SK-N-SH (cell line): ENCODE measurements around the gene MAX. TPM values are rescaled to one million over a fixed set of nuclear protein-coding genes. Genes with fewer than 3 reads are reported as not detected.

Source experiments
- CTCF ChIA-PET: fragments of 300-600, 350-600 bp; formaldehyde crosslinking; extraction: SDS; loops from one replicate; lab custom pipeline; 2021; lab: Yijun Ruan, JAX
- POLR2A ChIA-PET: fragments of 350-600 bp; sonication (Branson Sonifier 250); formaldehyde crosslinking; extraction: SDS; loops from one replicate; lab custom pipeline; 2020; ENCODE audit warnings: antibody characterized with exemption, inconsistent platforms; lab: Yijun Ruan, JAX
- DNase-seq: peaks from one replicate; pipeline ENCODE4 v3.0.0; 2012
- H2AFZ ChIP-seq: fragments of 200-600 bp; sonication (generic); 2 replicates; pipeline ENCODE4 v1.8.1; 2016; ENCODE audit warnings: antibody characterized with exemption, mild to moderate bottlenecking, low read depth
- H3F3A ChIP-seq: fragments of 200-600 bp; sonication (generic); replicated peaks from 2 replicates; pipeline ENCODE3; 2016; ENCODE audit warnings: antibody characterized with exemption, mild to moderate bottlenecking; ENCODE audit not compliant: insufficient read depth
- H3K27ac ChIP-seq, 2 experiments: fragments of 200-500 bp in 1 of 2; fragments of 200-600 bp in 1 of 2; sonication (Bioruptor generic) in 1 of 2; sonication (generic), shearing (Covaris generic) in 1 of 2; 2 replicates each; pipeline versions ENCODE4 v1.5.1 to v1.6.1; 2014 to 2016; ENCODE audit warnings: low read depth in 2 of 2, inconsistent platforms in 1 of 2, low read length in 1 of 2, mild to moderate bottlenecking in 1 of 2, mixed read lengths in 1 of 2
- H3K27me3 ChIP-seq: fragments of 200-600 bp; sonication (generic), shearing (Covaris generic); 2 replicates; pipeline ENCODE4 v1.6.1; 2016; ENCODE audit warnings: mixed run types; ENCODE audit not compliant: insufficient read depth
- H3K36me3 ChIP-seq, 2 experiments: fragments of 200-500 bp in 1 of 2; fragments of 200-600 bp in 1 of 2; sonication (Bioruptor generic) in 1 of 2; sonication (generic) in 1 of 2; replicated peaks in 1 of 2; 2 replicates each; pipeline versions ENCODE3 to v1.5.1; 2014 to 2016; ENCODE audit warnings: low read length in 1 of 2, mild to moderate bottlenecking in 1 of 2; ENCODE audit not compliant: insufficient read depth in 2 of 2, control insufficient read depth in 1 of 2
- H3K4me1 ChIP-seq, 2 experiments: fragments of 200-500 bp in 1 of 2; fragments of 200-600 bp in 1 of 2; sonication (Bioruptor generic) in 1 of 2; sonication (generic), shearing (Covaris generic) in 1 of 2; 2 replicates each; pipeline versions ENCODE4 v1.5.1 to v1.6.1; 2014 to 2016; ENCODE audit warnings: low read depth in 1 of 2, low read length in 1 of 2, mixed run types in 1 of 2; ENCODE audit not compliant: insufficient read depth in 2 of 2, control insufficient read depth in 1 of 2
- H3K4me2 ChIP-seq: fragments of 200-600 bp; sonication (generic), shearing (Covaris generic); 2 replicates; pipeline ENCODE4 v1.6.1; 2017; ENCODE audit warnings: mixed run types
- H3K4me3 ChIP-seq, 2 experiments: fragments of 200-500 bp in 1 of 2; fragments of 200-600 bp in 1 of 2; sonication (Bioruptor generic) in 1 of 2; sonication (generic), shearing (Covaris generic) in 1 of 2; 2 replicates each; pipeline versions ENCODE4 v1.5.1 to v1.8.1; 2014 to 2016; ENCODE audit warnings: low read depth in 2 of 2, inconsistent platforms in 1 of 2, low read length in 1 of 2, mild to moderate bottlenecking in 1 of 2, mixed read lengths in 1 of 2, moderate library complexity in 1 of 2
- H3K79me2 ChIP-seq: fragments of 200-600 bp; sonication (generic); 2 replicates; pipeline ENCODE4 v1.8.1; 2017; ENCODE audit warnings: mild to moderate bottlenecking; ENCODE audit not compliant: insufficient read depth
- H3K9ac ChIP-seq: fragments of 200-600 bp; sonication (generic); 2 replicates; pipeline ENCODE4 v1.6.1; 2017; ENCODE audit warnings: mixed run types
- H3K9me2 ChIP-seq: fragments of 200-600 bp; sonication (generic); 2 replicates; pipeline ENCODE4 v1.6.1; 2017; ENCODE audit warnings: mixed run types
- H3K9me3 ChIP-seq: fragments of 200-600 bp; sonication (generic); 2 replicates; pipeline ENCODE4 v1.6.1; 2017; ENCODE audit warnings: mixed run types, mild to moderate bottlenecking, moderate library complexity
- H4K20me1 ChIP-seq: fragments of 200-600 bp; sonication (generic); 2 replicates; pipeline ENCODE4 v1.6.1; 2017; ENCODE audit warnings: mild to moderate bottlenecking, mixed run types; ENCODE audit not compliant: insufficient read depth
- ELF1 ChIP-seq: IDR thresholded peaks from 2 replicates; pipeline ENCODE4 v1.4.0; 2012
- EP300 ChIP-seq, 2 experiments: IDR thresholded peaks; 2 replicates each; pipeline versions ENCODE4 v1.4.0 to v1.6.1; 2012; ENCODE audit warnings: borderline replicate concordance in 1 of 2, low read depth in 1 of 2, low read length in 1 of 2
- EZH2phosphoT487 ChIP-seq: fragments of 200-600 bp; sonication (generic); IDR thresholded peaks from 2 replicates; pipeline ENCODE4 v1.6.1; 2017; ENCODE audit warnings: low read depth, mixed run types, mild to moderate bottlenecking, antibody characterized with exemption, moderate library complexity, borderline replicate concordance
- FOXJ3 ChIP-seq: sonication (generic); formaldehyde crosslinking; IDR thresholded peaks from 2 replicates; pipeline ENCODE4 v1.5.1; 2020; ENCODE audit warnings: mild to moderate bottlenecking, missing genetic modification reagents
- GATA2 ChIP-seq: sonication (generic); formaldehyde crosslinking; IDR thresholded peaks from 2 replicates; pipeline ENCODE4 v1.5.0; 2020; ENCODE audit warnings: mild to moderate bottlenecking, missing genetic modification reagents
- JUND ChIP-seq: IDR thresholded peaks from 2 replicates; pipeline ENCODE4 v1.4.0; 2012
- MEF2A ChIP-seq: IDR thresholded peaks from 2 replicates; pipeline ENCODE4 v1.4.0; 2012; ENCODE audit warnings: low read depth, borderline replicate concordance
- NFIC ChIP-seq: IDR thresholded peaks from 2 replicates; pipeline ENCODE4 v1.4.0; 2012; ENCODE audit warnings: borderline replicate concordance
- POLR2AphosphoS5 ChIP-seq: IDR thresholded peaks from 2 replicates; pipeline ENCODE4 v1.6.1; 2012; ENCODE audit warnings: low read depth, low read length
- RCOR1 ChIP-seq: fragments of 150-350 bp; IDR thresholded peaks from 2 replicates; pipeline ENCODE4 v1.6.1; 2017; ENCODE audit warnings: antibody characterized with exemption, low read length
- RXRA ChIP-seq: IDR thresholded peaks from 2 replicates; pipeline ENCODE4 v1.4.0; 2012; ENCODE audit warnings: low read depth, mild to moderate bottlenecking, borderline replicate concordance
- SIN3A ChIP-seq: IDR thresholded peaks from 2 replicates; pipeline ENCODE4 v1.6.1; 2012; ENCODE audit warnings: low read depth, mild to moderate bottlenecking, low read length, moderate library complexity, borderline replicate concordance
- TAF1 ChIP-seq: IDR thresholded peaks from 2 replicates; pipeline ENCODE4 v1.6.1; 2012; ENCODE audit warnings: low read depth, mild to moderate bottlenecking, low read length, moderate library complexity, borderline replicate concordance
- YY1 ChIP-seq: IDR thresholded peaks from 2 replicates; pipeline ENCODE4 v1.4.0; 2012; ENCODE audit warnings: low read depth, mild to moderate bottlenecking
- WGBS: methylation state at CpG from one replicate; pipeline ENCODE4 v1.1.6; 2017; ENCODE audit warnings: low lambda C conversion rate; 5-methylcytosine and 5-hydroxymethylcytosine counted together
- polyA plus RNA-seq, 3 experiments: library from polyadenylated mRNA; depleted of rRNA; stranded (reverse); fragments of >200 nt; gene quantifications; 2 replicates each; pipeline ENCODE4 v1.2.3, GENCODE V29; 2012
- TF ChIP-seq, protein P1 (sequence below): fragments of 150-350 bp; IDR thresholded peaks from 2 replicates; pipeline ENCODE4 v1.6.1; 2017; ENCODE audit warnings: antibody characterized with exemption, low read length, low read depth, borderline replicate concordance
- TF ChIP-seq, protein P2 (sequence below): IDR thresholded peaks from 2 replicates; pipeline ENCODE4 v1.4.0; 2012; ENCODE audit warnings: low read depth, borderline replicate concordance
- TF ChIP-seq, protein P3 (sequence below): IDR thresholded peaks from 2 replicates; pipeline ENCODE4 v1.4.0; 2012; ENCODE audit warnings: low read depth
- TF ChIP-seq, protein P4 (sequence below): IDR thresholded peaks from 2 replicates; pipeline ENCODE4 v1.4.0; 2012; ENCODE audit warnings: low read depth, borderline replicate concordance

MAX gene
- polyA plus RNA-seq, 1 of the 3 experiments (the other 2 are of a cell fraction): 103 TPM

DNA sequence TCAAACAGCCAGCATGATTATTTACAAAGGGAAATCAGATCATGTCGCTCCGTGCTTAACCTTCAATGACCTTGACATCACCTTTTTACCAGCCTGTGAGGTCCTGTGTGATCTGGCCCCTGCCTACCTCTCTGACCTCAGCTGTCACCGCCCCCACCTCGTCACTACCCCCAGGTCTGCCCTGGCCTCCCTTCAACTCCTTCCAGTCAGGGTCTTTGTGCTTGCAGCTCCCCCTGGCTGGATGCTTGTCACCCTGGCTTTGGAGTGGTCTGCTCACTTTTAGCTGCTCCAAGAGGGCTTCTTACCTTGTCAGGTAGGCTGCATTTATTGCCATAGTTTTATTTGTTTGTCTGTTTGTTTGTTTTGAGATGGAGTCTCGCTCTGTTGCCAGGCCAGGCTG lies 8.2 kb upstream of the MAX start:
- POLR2A ChIA-PET: no interaction called here
- Histone ChIP-seq H3K4me2 (no peak overlapping the region), H3K27ac (no peak overlapping the region), H3K27me3 (no peaks in the 10 kb centered on the region), H3K4me1 (no peaks in the 10 kb centered on the region), H3K9me3 (no peaks in the 10 kb centered on the region), H3K9ac (no peak overlapping the region), H3K9me2 (no peaks in the 10 kb centered on the region), H3F3A (no peaks in the 10 kb centered on the region), H3K79me2 (no peaks in the 10 kb centered on the region), H3K4me3 (no peak overlapping the region), H2AFZ (no peak overlapping the region), H3K36me3 (no peaks in the 10 kb centered on the region), H4K20me1 (no peaks in the 10 kb centered on the region)
- no peak for TF ChIP-seq EP300 (IDR thresholded peaks at IDR 0.05; ENCODE audit: borderline replicate concordance in 1 of 2, low read depth in 1 of 2, low read length in 1 of 2)
- TF ChIP-seq TAF1: no peak
- TF ChIP-seq POLR2AphosphoS5: no peak
- TF ChIP-seq, protein P1, sequence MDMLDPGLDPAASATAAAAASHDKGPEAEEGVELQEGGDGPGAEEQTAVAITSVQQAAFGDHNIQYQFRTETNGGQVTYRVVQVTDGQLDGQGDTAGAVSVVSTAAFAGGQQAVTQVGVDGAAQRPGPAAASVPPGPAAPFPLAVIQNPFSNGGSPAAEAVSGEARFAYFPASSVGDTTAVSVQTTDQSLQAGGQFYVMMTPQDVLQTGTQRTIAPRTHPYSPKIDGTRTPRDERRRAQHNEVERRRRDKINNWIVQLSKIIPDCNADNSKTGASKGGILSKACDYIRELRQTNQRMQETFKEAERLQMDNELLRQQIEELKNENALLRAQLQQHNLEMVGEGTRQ: no peak
- TF ChIP-seq NFIC: no peak
- TF ChIP-seq FOXJ3 (CRISPR knock-in tag): no peak
- no peak for TF ChIP-seq RXRA
- TF ChIP-seq GATA2 (CRISPR knock-in tag): no peak
- TF ChIP-seq, protein P2, sequence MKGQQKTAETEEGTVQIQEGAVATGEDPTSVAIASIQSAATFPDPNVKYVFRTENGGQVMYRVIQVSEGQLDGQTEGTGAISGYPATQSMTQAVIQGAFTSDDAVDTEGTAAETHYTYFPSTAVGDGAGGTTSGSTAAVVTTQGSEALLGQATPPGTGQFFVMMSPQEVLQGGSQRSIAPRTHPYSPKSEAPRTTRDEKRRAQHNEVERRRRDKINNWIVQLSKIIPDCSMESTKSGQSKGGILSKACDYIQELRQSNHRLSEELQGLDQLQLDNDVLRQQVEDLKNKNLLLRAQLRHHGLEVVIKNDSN: no peak
- TF ChIP-seq YY1: no peak
- TF ChIP-seq JUND: no peak
- TF ChIP-seq EZH2phosphoT487: no peak
- TF ChIP-seq RCOR1: no peak
- TF ChIP-seq, protein P3, sequence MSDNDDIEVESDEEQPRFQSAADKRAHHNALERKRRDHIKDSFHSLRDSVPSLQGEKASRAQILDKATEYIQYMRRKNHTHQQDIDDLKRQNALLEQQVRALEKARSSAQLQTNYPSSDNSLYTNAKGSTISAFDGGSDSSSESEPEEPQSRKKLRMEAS: no peak
- no peak for TF ChIP-seq SIN3A
- TF ChIP-seq, protein P4, sequence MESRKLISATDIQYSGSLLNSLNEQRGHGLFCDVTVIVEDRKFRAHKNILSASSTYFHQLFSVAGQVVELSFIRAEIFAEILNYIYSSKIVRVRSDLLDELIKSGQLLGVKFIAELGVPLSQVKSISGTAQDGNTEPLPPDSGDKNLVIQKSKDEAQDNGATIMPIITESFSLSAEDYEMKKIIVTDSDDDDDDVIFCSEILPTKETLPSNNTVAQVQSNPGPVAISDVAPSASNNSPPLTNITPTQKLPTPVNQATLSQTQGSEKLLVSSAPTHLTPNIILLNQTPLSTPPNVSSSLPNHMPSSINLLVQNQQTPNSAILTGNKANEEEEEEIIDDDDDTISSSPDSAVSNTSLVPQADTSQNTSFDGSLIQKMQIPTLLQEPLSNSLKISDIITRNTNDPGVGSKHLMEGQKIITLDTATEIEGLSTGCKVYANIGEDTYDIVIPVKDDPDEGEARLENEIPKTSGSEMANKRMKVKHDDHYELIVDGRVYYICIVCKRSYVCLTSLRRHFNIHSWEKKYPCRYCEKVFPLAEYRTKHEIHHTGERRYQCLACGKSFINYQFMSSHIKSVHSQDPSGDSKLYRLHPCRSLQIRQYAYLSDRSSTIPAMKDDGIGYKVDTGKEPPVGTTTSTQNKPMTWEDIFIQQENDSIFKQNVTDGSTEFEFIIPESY: no peak
- no peak for TF ChIP-seq ELF1
- TF ChIP-seq MEF2A: no peak
- 60% methylated on average over 5 of the region's 5 CpGs for WGBS
- CTCF ChIA-PET: no interaction called here
- no peak for DNase-seq
